Muscle layer of colon (tissue), 2 donors: Measurements from ENCODE around the gene NF2.

Experiments used
- H3K27ac ChIP-seq: one replicate; pipeline ENCODE4 v1.7.0; 2013; ENCODE audit warnings: low read depth, mild to moderate bottlenecking, low read length, moderate library complexity
- H3K27me3 ChIP-seq, 2 donors: one replicate each; pipeline ENCODE4 v1.7.0; 2013; ENCODE audit warnings: low read length in 2 of 2, mild to moderate bottlenecking in 2 of 2; ENCODE audit not compliant: insufficient read depth in 2 of 2, control insufficient read depth in 1 of 2
- H3K36me3 ChIP-seq: one replicate; pipeline ENCODE4 v1.7.0; 2013; ENCODE audit warnings: mild to moderate bottlenecking, low read length; ENCODE audit not compliant: insufficient read depth
- H3K4me1 ChIP-seq: one replicate; pipeline ENCODE4 v1.7.0; 2013; ENCODE audit warnings: mild to moderate bottlenecking, low read length; ENCODE audit not compliant: insufficient read depth
- H3K4me3 ChIP-seq, 2 donors: one replicate each; pipeline ENCODE4 v1.7.0; 2013; ENCODE audit warnings: low read length in 2 of 2, low read depth in 1 of 2, mild to moderate bottlenecking in 1 of 2, moderate library complexity in 1 of 2
- H3K9ac ChIP-seq: one replicate; pipeline ENCODE4 v1.7.0; 2013; ENCODE audit warnings: low read length
- H3K9me3 ChIP-seq: one replicate; pipeline ENCODE4 v1.7.0; 2013; ENCODE audit warnings: mild to moderate bottlenecking, low read length
- donor health status: abdominal sarcoma.
- donor health status: Adenocarcinoma of cecum.

The NF2 gene

DNA sequence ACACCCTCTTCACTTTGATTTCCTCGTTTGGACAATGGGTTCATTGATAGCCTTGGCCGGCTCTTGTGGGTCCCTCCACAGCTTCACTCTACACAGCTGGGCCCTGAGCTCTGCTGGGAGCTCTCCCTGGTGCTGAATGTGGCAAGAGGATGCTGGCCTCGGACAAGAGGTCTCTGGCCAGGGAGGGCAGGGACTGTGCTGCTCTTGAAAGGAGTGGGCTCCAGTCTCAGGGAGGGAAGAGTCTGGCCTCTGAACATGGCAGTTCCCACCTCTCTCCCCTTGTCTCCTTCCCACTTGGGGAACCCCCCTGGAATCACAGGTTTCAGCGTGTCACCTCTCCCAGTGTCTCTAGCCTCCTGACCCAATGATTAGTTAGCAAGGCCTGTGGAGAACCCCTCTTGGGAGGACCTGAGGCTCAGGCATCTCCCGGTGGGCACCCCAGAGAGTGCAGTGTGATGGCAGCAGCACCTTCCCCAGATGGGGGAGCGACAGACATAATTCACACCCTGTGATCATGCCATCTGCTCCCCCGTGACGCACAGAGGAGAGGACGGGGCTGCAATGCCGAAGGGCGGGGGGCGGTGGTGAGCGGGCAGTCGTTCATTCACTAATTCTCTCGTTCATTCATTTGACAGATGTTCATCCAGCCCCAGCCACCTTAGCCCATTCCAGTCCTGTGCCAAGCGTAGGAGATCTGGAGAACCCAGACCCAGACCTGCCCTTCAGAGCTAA is 113.5 kb downstream of the NF2 start:
- Histone ChIP-seq H3K27ac (no peak overlapping the region), H3K27me3 (peaks cover 13 to 36% of the 10 kb centered on the region in 2 donors), H3K36me3 (no peaks in the 10 kb centered on the region), H3K9ac (no peak overlapping the region), H3K4me1 (no peaks in the 10 kb centered on the region), H3K4me3 (no peak overlapping the region), H3K9me3 (no peaks in the 10 kb centered on the region)

- Histone ChIP-seq H3K4me1 (no peaks in the 10 kb centered on the region), H3K4me3 (no peak overlapping the region), H3K9me3 (no peaks in the 10 kb centered on the region), H3K36me3 (no peaks in the 10 kb centered on the region), H3K9ac (no peak overlapping the region), H3K27me3 (peaks cover 13 to 42% of the 10 kb centered on the region in 2 donors), H3K27ac (no peak overlapping the region)
Observed at GRCh38 chr22:29717789-29718188, 114.4 kb downstream of the NF2 start.

DNA sequence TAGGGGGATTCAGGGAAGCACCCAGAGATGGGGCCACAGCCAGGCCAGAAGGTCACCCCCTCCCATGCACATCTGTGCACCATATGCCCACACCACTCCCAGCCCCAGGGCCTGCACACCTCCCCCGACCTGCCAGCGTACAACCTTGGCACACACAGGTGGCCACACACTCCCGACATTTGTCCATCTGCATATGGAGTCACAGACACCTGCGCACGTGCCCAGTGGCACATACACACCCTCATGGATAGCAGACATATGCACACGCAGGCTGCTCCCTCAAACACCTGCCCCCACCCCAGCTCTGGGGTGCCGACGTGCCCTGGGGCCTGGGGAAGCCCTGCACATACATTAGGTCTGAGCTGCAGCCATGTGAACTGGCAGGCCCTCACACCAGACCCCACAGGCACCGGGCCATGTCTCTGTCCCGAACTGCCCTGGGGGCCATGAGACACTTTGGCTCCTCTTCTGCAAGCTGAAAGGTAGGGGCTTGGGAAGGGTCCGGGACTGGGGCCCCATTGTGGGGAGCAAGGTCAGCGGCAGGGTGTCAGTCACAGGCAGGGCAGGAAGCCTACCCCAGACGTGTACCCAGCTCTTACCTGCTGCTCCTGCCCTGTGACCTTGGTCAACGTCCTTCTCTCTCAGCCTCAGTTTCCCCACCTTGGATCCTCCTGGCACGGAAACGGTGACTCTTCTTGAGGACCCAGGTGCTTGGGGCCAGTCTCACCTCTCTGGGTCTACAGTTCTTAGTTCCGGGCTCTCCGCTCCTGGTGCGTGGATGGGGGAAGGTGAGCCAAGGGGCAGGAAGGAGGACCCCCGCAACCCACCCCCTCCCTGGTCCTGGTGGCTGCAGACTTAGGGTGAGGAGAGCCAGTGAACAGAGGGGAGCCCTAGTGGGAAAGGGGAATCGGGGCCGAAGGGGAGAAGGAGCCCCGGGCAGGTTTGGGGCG is 115.8 kb downstream of the NF2 start:
- H3K9me3 ChIP-seq: no peaks in the 10 kb centered on the region
- H3K27ac ChIP-seq: no peak overlapping the region
- H3K9ac ChIP-seq: no peak overlapping the region
- H3K4me3 ChIP-seq: no peak overlapping the region
- H3K4me1 ChIP-seq: no peaks in the 10 kb centered on the region
- no peaks in the 10 kb centered on the region for H3K36me3 ChIP-seq
- H3K27me3 ChIP-seq: peaks cover 13 to 46% of the 10 kb centered on the region in 2 donors

DNA sequence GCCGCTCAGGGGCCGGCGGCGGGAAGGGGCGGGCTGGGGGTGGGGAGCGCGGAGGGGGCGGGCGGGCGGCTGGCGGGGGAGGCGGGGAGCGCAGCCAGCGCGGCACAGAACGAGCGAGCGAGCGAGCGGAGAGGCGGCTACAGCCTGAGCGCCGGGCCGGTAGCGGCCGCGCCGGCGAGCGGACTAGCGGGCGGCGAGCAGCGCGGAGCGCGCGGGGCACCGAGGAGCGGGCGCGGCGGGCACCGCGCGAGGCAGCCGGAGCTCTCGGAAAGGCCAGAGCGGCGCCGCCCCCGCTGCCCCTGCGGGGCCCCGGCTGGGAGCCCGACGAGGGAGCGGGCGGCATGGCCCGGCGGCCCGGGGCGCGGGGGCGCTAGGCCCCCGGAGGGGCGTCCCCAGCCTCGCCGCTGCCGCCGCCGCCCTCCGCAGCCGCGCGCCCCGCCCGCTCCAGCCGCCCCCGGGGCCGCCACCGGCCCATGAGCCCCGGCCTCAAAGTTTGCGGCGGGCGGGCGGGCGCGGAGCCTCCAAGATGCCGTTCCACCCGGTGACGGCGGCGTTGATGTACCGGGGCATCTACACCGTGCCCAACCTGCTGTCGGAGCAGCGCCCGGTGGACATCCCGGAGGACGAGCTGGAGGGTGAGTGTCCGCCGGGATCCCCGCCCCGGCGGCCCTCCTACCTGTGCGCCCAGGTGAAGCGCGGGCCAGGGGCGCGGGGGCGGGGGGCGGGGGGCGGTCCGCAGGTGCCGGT is 116.6 kb downstream of the NF2 start, which contains the start of gene CABP7:
TSS of gene CABP7 (plus strand) at position 105 of the 747 bp plus-strand sequence. CDS start at position 527, 422 bp downstream.
- H3K4me3 ChIP-seq: no peak within 1 kb of the TSS
- no peaks in the 10 kb centered on the region for H3K36me3 ChIP-seq
- no peak within 1 kb of the TSS for H3K9ac ChIP-seq
- H3K27me3 ChIP-seq: peaks cover 13 to 46% of the 10 kb centered on the region in 2 donors
- no peaks in the 10 kb centered on the region for H3K4me1 ChIP-seq
- H3K27ac ChIP-seq: no peak within 1 kb of the TSS
- H3K9me3 ChIP-seq: no peaks in the 10 kb centered on the region

- H3K27me3 ChIP-seq: peaks cover 13 to 40% of the 10 kb centered on the region in 2 donors
- H3K36me3 ChIP-seq: no peaks in the 10 kb centered on the region
- no peak overlapping the region for H3K9ac ChIP-seq
- H3K9me3 ChIP-seq: no peaks in the 10 kb centered on the region
- H3K4me1 ChIP-seq: no peaks in the 10 kb centered on the region
- H3K27ac ChIP-seq: no peak overlapping the region
- H3K4me3 ChIP-seq: no peak overlapping the region
Observed at GRCh38 chr22:29720811-29721323, 117.4 kb downstream of the NF2 start.

DNA sequence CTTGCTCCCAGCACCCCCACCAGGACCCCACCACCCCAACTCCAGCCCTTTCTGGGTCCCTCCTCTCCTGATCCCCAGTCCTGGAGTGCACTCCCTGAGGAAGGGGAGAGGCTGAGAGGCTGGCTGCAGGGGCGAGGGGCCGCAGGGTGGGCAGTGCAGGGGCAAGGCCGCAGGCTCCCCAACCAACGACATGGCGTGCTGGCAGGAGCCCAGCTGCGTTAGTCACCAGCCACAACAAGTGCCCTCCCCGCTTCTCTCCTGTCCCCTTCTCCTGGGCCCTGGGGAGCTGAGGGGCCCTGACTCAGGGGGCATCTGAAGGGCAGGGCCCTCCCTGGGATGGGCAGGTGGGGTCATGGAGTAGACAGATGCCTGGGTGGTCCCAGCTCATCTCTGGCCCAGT is 118.7 kb downstream of the NF2 start:
- peaks cover 13 to 38% of the 10 kb centered on the region in 2 donors for H3K27me3 ChIP-seq
- H3K4me3 ChIP-seq: no peak overlapping the region
- H3K9ac ChIP-seq: no peak overlapping the region
- no peak overlapping the region for H3K27ac ChIP-seq
- H3K9me3 ChIP-seq: no peaks in the 10 kb centered on the region
- no peaks in the 10 kb centered on the region for H3K4me1 ChIP-seq
- no peaks in the 10 kb centered on the region for H3K36me3 ChIP-seq

- peaks cover 13 to 38% of the 10 kb centered on the region in 2 donors for H3K27me3 ChIP-seq
- no peaks in the 10 kb centered on the region for H3K4me1 ChIP-seq
- H3K36me3 ChIP-seq: no peaks in the 10 kb centered on the region
- H3K9me3 ChIP-seq: no peaks in the 10 kb centered on the region
- H3K9ac ChIP-seq: no peak overlapping the region
- H3K27ac ChIP-seq: no peak overlapping the region
- H3K4me3 ChIP-seq: no peak overlapping the region
Observed at GRCh38 chr22:29722587-29722986, 119.2 kb downstream of the NF2 start.

GRCh38 chr22:29723766-29724165 is 120.3 kb downstream of the NF2 start:
- Histone ChIP-seq H3K4me3 (no peak overlapping the region), H3K36me3 (no peaks in the 10 kb centered on the region), H3K9ac (no peak overlapping the region), H3K27me3 (peaks cover 9 to 32% of the 10 kb centered on the region in 2 donors), H3K4me1 (no peaks in the 10 kb centered on the region), H3K27ac (no peak overlapping the region), H3K9me3 (no peaks in the 10 kb centered on the region)

- Histone ChIP-seq H3K9me3 (no peaks in the 10 kb centered on the region), H3K36me3 (no peaks in the 10 kb centered on the region), H3K9ac (no peak overlapping the region), H3K27me3 (peaks cover 0 to 23% of the 10 kb centered on the region in 2 donors), H3K4me1 (no peaks in the 10 kb centered on the region), H3K27ac (no peak overlapping the region), H3K4me3 (no peak overlapping the region)
Observed at GRCh38 chr22:29724843-29725242, 121.4 kb downstream of the NF2 start.

DNA sequence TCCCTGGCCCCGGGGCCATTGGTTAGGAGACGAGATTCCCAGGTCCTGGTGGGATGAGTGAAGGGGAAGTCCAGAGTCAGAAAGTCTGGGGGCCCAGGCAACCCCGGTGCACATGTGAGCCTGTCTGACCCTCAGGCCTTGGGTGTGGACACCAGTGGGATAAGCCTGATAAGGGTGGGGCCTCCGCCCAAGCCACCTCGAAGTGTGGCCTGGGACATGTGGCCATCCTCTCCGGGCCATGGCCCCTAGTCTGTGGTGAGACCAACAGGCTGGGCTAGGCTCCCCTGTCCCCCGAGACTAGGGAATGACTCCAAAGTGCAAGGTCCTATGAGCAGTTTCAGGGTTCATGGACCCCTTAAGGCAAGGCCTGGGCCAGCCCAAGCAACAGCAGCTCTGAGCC is 122.7 kb downstream of the NF2 start:
- no peaks in the 10 kb centered on the region for H3K36me3 ChIP-seq
- no peaks in the 10 kb centered on the region for H3K4me1 ChIP-seq
- peaks cover 0 to 19% of the 10 kb centered on the region in 2 donors for H3K27me3 ChIP-seq
- no peak overlapping the region for H3K9ac ChIP-seq
- no peak overlapping the region for H3K27ac ChIP-seq
- no peak overlapping the region for H3K4me3 ChIP-seq
- H3K9me3 ChIP-seq: no peaks in the 10 kb centered on the region
